Activated T-helper 1 cell treated with Interleukin-2 at 50 U/mL for 16 hours (primary cell): ENCODE measurements around the gene TMOD2.

ENCODE experiments used
- DNase-seq: peaks from one replicate; pipeline ENCODE4 v3.0.0-alpha.2; 2020; ENCODE audit warnings: low read depth

The TMOD2 gene

GRCh38 chr15:51861557-51862359, 110.4 kb downstream of the TMOD2 start:
- peak; percentile 45 for DNase-seq

GRCh38 chr15:51863131-51863530, 111.7 kb downstream of the TMOD2 start:
- no peak for DNase-seq

- no peak for DNase-seq
Observed at GRCh38 chr15:51864408-51865056, 113.1 kb downstream of the TMOD2 start.

- no peak for DNase-seq
Observed at GRCh38 chr15:51865317-51865716, 113.9 kb downstream of the TMOD2 start.
